Astrocyte (in vitro differentiated cells and primary cell): ENCODE measurements around the gene KIF14. TPM values are rescaled to one million over a fixed set of nuclear protein-coding genes. Genes with fewer than 3 reads are reported as not detected.

ENCODE experiments used
- DNase-seq: peaks from one replicate; pipeline ENCODE4 v3.0.0-alpha.2; 2010; ENCODE audit warnings: low read depth
- FAIRE-seq: peaks from 2 replicates; lab custom pipeline; 2011; peaks lifted over from hg19 to GRCh38; lab: Jason Lieb, UNC
- H2AFZ ChIP-seq: 2 replicates; pipeline ENCODE4 v1.6.0; 2012; ENCODE audit warnings: low read depth, low read length, inconsistent platforms
- H3K27ac ChIP-seq: 2 replicates; pipeline ENCODE4 v1.5.1; 2011; ENCODE audit warnings: low read depth, low read length, inconsistent platforms
- H3K27me3 ChIP-seq: 2 replicates; pipeline ENCODE4 v1.6.0; 2011; ENCODE audit warnings: low read length, inconsistent platforms; ENCODE audit not compliant: insufficient read depth
- H3K36me3 ChIP-seq: 2 replicates; pipeline ENCODE4 v1.5.1; 2011; ENCODE audit warnings: low read length, inconsistent platforms; ENCODE audit not compliant: insufficient read depth
- H3K4me1 ChIP-seq: 2 replicates; pipeline ENCODE4 v1.5.1; 2011; ENCODE audit warnings: low read length, inconsistent platforms; ENCODE audit not compliant: insufficient read depth
- H3K4me2 ChIP-seq: 2 replicates; pipeline ENCODE4 v1.6.0; 2012; ENCODE audit warnings: low read length, inconsistent platforms
- H3K4me3 ChIP-seq: 2 replicates; pipeline ENCODE4 v1.5.1; 2011; ENCODE audit warnings: low read depth, mild to moderate bottlenecking, low read length, inconsistent platforms; ENCODE audit not compliant: insufficient read depth
- H3K79me2 ChIP-seq: 2 replicates; pipeline ENCODE4 v1.6.0; 2012; ENCODE audit warnings: mild to moderate bottlenecking, low read length, inconsistent platforms; ENCODE audit not compliant: insufficient read depth
- H3K9ac ChIP-seq: 2 replicates; pipeline ENCODE4 v1.6.0; 2012; ENCODE audit warnings: mild to moderate bottlenecking, low read length, inconsistent platforms
- H3K9me3 ChIP-seq: 2 replicates; pipeline ENCODE4 v1.5.1; 2012; ENCODE audit warnings: low read depth, mild to moderate bottlenecking, low read length, inconsistent platforms; ENCODE audit not compliant: insufficient read depth
- H4K20me1 ChIP-seq: 2 replicates; pipeline ENCODE4 v1.6.0; 2012; ENCODE audit warnings: low read length, inconsistent platforms; ENCODE audit not compliant: insufficient read depth
- H3K27ac Mint-ChIP-seq: one replicate; pipeline ENCODE4 v1.8.0; 2021; ENCODE audit warnings: mild to moderate bottlenecking, mixed read lengths; ENCODE audit not compliant: unreplicated experiment
- H3K27me3 Mint-ChIP-seq: one replicate; pipeline ENCODE4 v1.8.0; 2021; ENCODE audit warnings: low read depth, mixed read lengths; ENCODE audit not compliant: unreplicated experiment
- H3K36me3 Mint-ChIP-seq: one replicate; pipeline ENCODE4 v1.8.0; 2021; ENCODE audit warnings: low read depth, mixed read lengths; ENCODE audit not compliant: unreplicated experiment
- H3K4me1 Mint-ChIP-seq: one replicate; pipeline ENCODE4 v1.8.0; 2021; ENCODE audit warnings: low read depth, mixed read lengths; ENCODE audit not compliant: unreplicated experiment
- H3K4me3 Mint-ChIP-seq: one replicate; pipeline ENCODE4 v1.8.0; 2021; ENCODE audit warnings: mild to moderate bottlenecking, moderate library complexity, mixed read lengths; ENCODE audit not compliant: unreplicated experiment
- H3K9me3 Mint-ChIP-seq: one replicate; pipeline ENCODE4 v1.8.0; 2021; ENCODE audit warnings: mild to moderate bottlenecking, mixed read lengths; ENCODE audit not compliant: unreplicated experiment
- CTCF ChIP-seq: IDR thresholded peaks from 2 replicates; pipeline ENCODE4 v1.5.1; 2011; ENCODE audit warnings: low read depth, mild to moderate bottlenecking, inconsistent platforms, low read length, moderate library complexity; ENCODE audit not compliant: insufficient read depth
- EZH2 ChIP-seq: IDR thresholded peaks from 2 replicates; pipeline ENCODE4 v1.6.1; 2012; ENCODE audit warnings: mild to moderate bottlenecking, low read length, inconsistent platforms; ENCODE audit not compliant: insufficient read depth
- total RNA-seq: library from RNA; stranded (reverse); gene quantifications from 2 replicates; pipeline ENCODE4 v1.2.1, GENCODE V29; 2021

Gene KIF14
- total RNA-seq, 1 donor from 2014 or later, result 2.1 TPM

- no peaks in the 10 kb centered on the region for H3K27me3 Mint-ChIP-seq
- H3K9me3 ChIP-seq, result no peaks in the 10 kb centered on the region
- FAIRE-seq, result no peak
- no peaks in the 10 kb centered on the region for H4K20me1 ChIP-seq
- H3K36me3 Mint-ChIP-seq, result no peaks in the 10 kb centered on the region
- no peak overlapping the region for H3K27ac Mint-ChIP-seq
- H3K27me3 ChIP-seq, result no peaks in the 10 kb centered on the region
- no peak overlapping the region for H3K4me2 ChIP-seq
- no peak overlapping the region for H3K9ac ChIP-seq
- H3K4me1 Mint-ChIP-seq, result no peaks in the 10 kb centered on the region
- no peak for DNase-seq
- TF ChIP-seq EZH2 (no peak), CTCF (no peak)
- H3K4me3 ChIP-seq, result no peak overlapping the region
- H3K4me1 ChIP-seq, result no peaks in the 10 kb centered on the region
- H3K79me2 ChIP-seq, result no peaks in the 10 kb centered on the region
- H3K4me3 Mint-ChIP-seq, result no peak overlapping the region
- no peak overlapping the region for H2AFZ ChIP-seq
- no peaks in the 10 kb centered on the region for H3K9me3 Mint-ChIP-seq
- H3K27ac ChIP-seq, result no peak overlapping the region
- H3K36me3 ChIP-seq, result no peaks in the 10 kb centered on the region
Observed at GRCh38 chr1:200547386-200547785, 73.2 kb downstream of the KIF14 start.

GRCh38 chr1:200546577-200546976 is 74.0 kb downstream of the KIF14 start:
- no peaks in the 10 kb centered on the region for H3K36me3 ChIP-seq
- H3K27ac ChIP-seq, result no peak overlapping the region
- H3K27me3 ChIP-seq, result no peaks in the 10 kb centered on the region
- H3K27ac Mint-ChIP-seq, result no peak overlapping the region
- H4K20me1 ChIP-seq, result no peaks in the 10 kb centered on the region
- no peaks in the 10 kb centered on the region for H3K9me3 Mint-ChIP-seq
- no peak overlapping the region for H2AFZ ChIP-seq
- no peaks in the 10 kb centered on the region for H3K36me3 Mint-ChIP-seq
- no peaks in the 10 kb centered on the region for H3K4me1 ChIP-seq
- no peaks in the 10 kb centered on the region for H3K27me3 Mint-ChIP-seq
- FAIRE-seq (no peak), DNase-seq (no peak)
- H3K79me2 ChIP-seq, result no peaks in the 10 kb centered on the region
- H3K4me1 Mint-ChIP-seq, result peaks cover 2% of the 10 kb centered on the region
- no peak overlapping the region for H3K4me2 ChIP-seq
- no peak overlapping the region for H3K4me3 ChIP-seq
- H3K9ac ChIP-seq, result no peak overlapping the region
- no peak overlapping the region for H3K4me3 Mint-ChIP-seq
- TF ChIP-seq EZH2, result no peak
- TF ChIP-seq CTCF, result no peak
- H3K9me3 ChIP-seq, result no peaks in the 10 kb centered on the region

- TF ChIP-seq CTCF (no peak), EZH2 (no peak)
- no peaks in the 10 kb centered on the region for H3K79me2 ChIP-seq
- no peak overlapping the region for H3K4me2 ChIP-seq
- H4K20me1 ChIP-seq, result no peaks in the 10 kb centered on the region
- H3K4me1 ChIP-seq, result no peaks in the 10 kb centered on the region
- H3K36me3 ChIP-seq, result no peaks in the 10 kb centered on the region
- Mint-ChIP-seq H3K4me1 (peaks cover 2% of the 10 kb centered on the region), H3K27ac (no peak overlapping the region), H3K4me3 (no peak overlapping the region), H3K36me3 (no peaks in the 10 kb centered on the region), H3K9me3 (peaks cover 2% of the 10 kb centered on the region), H3K27me3 (no peaks in the 10 kb centered on the region)
- no peak overlapping the region for H3K9ac ChIP-seq
- H3K4me3 ChIP-seq, result no peak overlapping the region
- H3K9me3 ChIP-seq, result no peaks in the 10 kb centered on the region
- no peaks in the 10 kb centered on the region for H3K27me3 ChIP-seq
- no peak for DNase-seq
- no peak overlapping the region for H2AFZ ChIP-seq
- H3K27ac ChIP-seq, result no peak overlapping the region
- no peak for FAIRE-seq
Observed at GRCh38 chr1:200542162-200542561, 78.4 kb downstream of the KIF14 start.
